Right lobe of liver (tissue), 6 donors: ENCODE measurements around the gene LEMD1. TPM values are rescaled to one million over a fixed set of nuclear protein-coding genes. Genes with fewer than 3 reads are reported as not detected.
"Not testable (repeated sequence)": the region's sequence is repeated elsewhere in the genome, so short reads cannot be mapped to it uniquely, and the experiment has no call there.

Experiments
- ATAC-seq, 4 donors: fragments of 200-7000 bp; cut with Tn5 transposase; one replicate each; pipeline ENCODE4 v1.9.1; 2020; ENCODE audit warnings: mild to moderate bottlenecking in 4 of 4, moderate library complexity in 4 of 4
- DNase-seq, 3 donors: peaks; one replicate each; pipeline ENCODE4 v3.0.0-alpha.2; 2020
- H3K27ac ChIP-seq, 3 donors: fragments of 200-600 bp; one replicate each; pipeline ENCODE4 v1.8.0; 2022
- H3K27me3 ChIP-seq, 2 donors: fragments of 200-600 bp; one replicate each; pipeline ENCODE4 v1.8.0; 2022
- H3K36me3 ChIP-seq, 4 donors: fragments of 200-600 bp; sonication (generic) in 1 of 4; one replicate each; pipeline versions ENCODE4 v1.5.1 to v1.8.0; 2017 to 2022; ENCODE audit warnings: control low read depth in 1 of 4
- H3K4me1 ChIP-seq, 4 donors: fragments of 200-600 bp; sonication (generic) in 1 of 4; one replicate each; pipeline versions ENCODE4 v1.5.1 to v1.8.0; 2017 to 2022; ENCODE audit warnings: control low read depth in 1 of 4
- H3K4me3 ChIP-seq, 3 donors: fragments of 200-600 bp; one replicate each; pipeline ENCODE4 v1.8.0; 2022
- H3K9me3 ChIP-seq, 4 donors: fragments of 200-600 bp; sonication (generic) in 1 of 4; one replicate each; pipeline versions ENCODE4 v1.5.1 to v1.8.0; 2017 to 2022; ENCODE audit warnings: control low read depth in 1 of 4
- POLR2A ChIP-seq: fragments of 450-650 bp; IDR thresholded peaks from one replicate; pipeline ENCODE4 v1.6.1; 2017; ENCODE audit warnings: antibody characterized with exemption, mild to moderate bottlenecking
- whole genome bisulfite sequencing: methylation state at CpG from one replicate; pipeline ENCODE4 v1.1.6; 2018; ENCODE audit warnings: low coverage, low lambda C conversion rate; ENCODE audit not compliant: insufficient coverage; ENCODE audit errors: missing lambda C conversion rate; 5-methylcytosine and 5-hydroxymethylcytosine counted together
- intact Hi-C, 2 donors: fragments of 100-400 bp; cut with DNase I; formaldehyde crosslinking; loops; one replicate each; pipeline versions ENCODE4 v1.11.2 to v1.14.1; 2022
- total RNA-seq, 6 experiments: library from RNA; depleted of rRNA in 2 of 6; stranded (reverse); fragments of >200 nt in 2 of 6; fragmentation: NEBNext Ultra II Directional in 3 of 6; extraction: Animal tissue kit (Norgen Biotek cat#: 25700) in 3 of 6; gene quantifications; one replicate each; pipeline versions ENCODE4 v1.1.0 to v1.2.4, GENCODE V29; 2016 to 2023
- TF ChIP-seq, protein P1 (sequence below), 4 donors: fragments of 200-600 bp in 3 of 4; fragments of 450-650 bp in 1 of 4; IDR thresholded peaks; one replicate each; pipeline versions ENCODE4 v1.5.1 to v1.8.0; 2016 to 2022; ENCODE audit warnings: antibody characterized with exemption in 4 of 4, mild to moderate bottlenecking in 2 of 4
- donor health status: DM: no; HTN: yes; CAD: no.
- donor health status: DM: no; HTN: no; CAD: no.
- donor health status: DM: no; HTN: no; CAD: no.
- donor health status: DM: no; HTN: yes; CAD: no.
- donor health status: DM: no; HTN: yes; CAD: no.

The LEMD1 gene
- total RNA-seq, 6 experiments from 2014 or later, result not detected

DNA sequence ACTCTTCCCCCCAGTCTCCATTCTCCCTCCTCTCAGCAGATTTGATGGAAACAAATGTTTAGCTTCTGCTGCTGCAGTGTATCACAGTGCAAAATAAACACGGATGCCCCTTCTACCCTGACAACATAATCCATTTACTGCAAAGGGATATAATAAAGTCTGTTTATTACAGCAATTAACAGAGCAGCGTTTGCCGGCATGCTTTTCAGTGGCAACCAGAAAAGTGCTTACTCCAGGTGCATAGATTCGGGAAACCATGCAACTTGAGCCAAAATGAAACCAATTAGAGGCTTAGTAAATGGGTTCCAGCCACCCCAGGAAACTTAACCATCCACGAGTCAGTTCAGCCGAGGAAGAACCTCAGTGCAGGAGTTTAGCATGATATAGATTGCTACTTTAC lies 12.9 kb upstream of the LEMD1 start:
- no peak overlapping the region for H3K27ac ChIP-seq
- H3K9me3 ChIP-seq, result no peaks in the 10 kb centered on the region
- H3K4me1 ChIP-seq, result peaks cover 0 to 8% (median 2%) of the 10 kb centered on the region in 4 donors
- no peaks in the 10 kb centered on the region for H3K36me3 ChIP-seq
- no peaks in the 10 kb centered on the region for H3K27me3 ChIP-seq
- no peak overlapping the region for H3K4me3 ChIP-seq
- WGBS, result 62% methylated on average over 5 of the region's 6 CpGs
- DNase-seq (no peak), ATAC-seq (no peak)
- intact Hi-C loops, result no loop called here
- TF ChIP-seq, protein P1, sequence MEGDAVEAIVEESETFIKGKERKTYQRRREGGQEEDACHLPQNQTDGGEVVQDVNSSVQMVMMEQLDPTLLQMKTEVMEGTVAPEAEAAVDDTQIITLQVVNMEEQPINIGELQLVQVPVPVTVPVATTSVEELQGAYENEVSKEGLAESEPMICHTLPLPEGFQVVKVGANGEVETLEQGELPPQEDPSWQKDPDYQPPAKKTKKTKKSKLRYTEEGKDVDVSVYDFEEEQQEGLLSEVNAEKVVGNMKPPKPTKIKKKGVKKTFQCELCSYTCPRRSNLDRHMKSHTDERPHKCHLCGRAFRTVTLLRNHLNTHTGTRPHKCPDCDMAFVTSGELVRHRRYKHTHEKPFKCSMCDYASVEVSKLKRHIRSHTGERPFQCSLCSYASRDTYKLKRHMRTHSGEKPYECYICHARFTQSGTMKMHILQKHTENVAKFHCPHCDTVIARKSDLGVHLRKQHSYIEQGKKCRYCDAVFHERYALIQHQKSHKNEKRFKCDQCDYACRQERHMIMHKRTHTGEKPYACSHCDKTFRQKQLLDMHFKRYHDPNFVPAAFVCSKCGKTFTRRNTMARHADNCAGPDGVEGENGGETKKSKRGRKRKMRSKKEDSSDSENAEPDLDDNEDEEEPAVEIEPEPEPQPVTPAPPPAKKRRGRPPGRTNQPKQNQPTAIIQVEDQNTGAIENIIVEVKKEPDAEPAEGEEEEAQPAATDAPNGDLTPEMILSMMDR (IDR thresholded peaks at IDR 0.05), result no peak
- TF ChIP-seq POLR2A, result no peak

DNA sequence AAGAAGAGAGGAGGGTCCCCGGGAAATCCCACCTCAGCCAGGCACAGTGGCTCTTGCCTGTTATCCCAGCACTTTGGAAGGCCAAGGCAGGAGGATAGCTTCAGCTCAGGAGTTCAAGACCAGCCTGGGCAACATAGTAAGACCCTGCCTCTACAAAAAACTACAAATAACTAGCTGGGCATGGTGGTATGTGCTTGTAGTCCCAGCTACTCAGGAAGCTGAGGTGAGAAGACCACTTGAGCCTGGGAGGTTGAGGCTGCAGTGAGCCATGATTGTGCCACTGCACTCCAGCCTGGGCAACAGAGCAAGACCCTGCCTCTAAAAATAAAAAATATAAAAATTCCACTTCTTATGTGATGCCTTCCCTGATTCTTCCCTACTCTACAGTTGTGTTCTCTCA lies 10.8 kb upstream of the LEMD1 start:
- intact Hi-C loops, ATAC-seq, H3K4me3 ChIP-seq, H3K36me3 ChIP-seq, H3K9me3 ChIP-seq, H3K27me3 ChIP-seq, H3K4me1 ChIP-seq, H3K27ac ChIP-seq: not testable (repeated sequence)
- 83% methylated on average over 1 of the region's 1 CpG for WGBS
- DNase-seq, result peak in 1 of 3 donors; percentile 16

DNA sequence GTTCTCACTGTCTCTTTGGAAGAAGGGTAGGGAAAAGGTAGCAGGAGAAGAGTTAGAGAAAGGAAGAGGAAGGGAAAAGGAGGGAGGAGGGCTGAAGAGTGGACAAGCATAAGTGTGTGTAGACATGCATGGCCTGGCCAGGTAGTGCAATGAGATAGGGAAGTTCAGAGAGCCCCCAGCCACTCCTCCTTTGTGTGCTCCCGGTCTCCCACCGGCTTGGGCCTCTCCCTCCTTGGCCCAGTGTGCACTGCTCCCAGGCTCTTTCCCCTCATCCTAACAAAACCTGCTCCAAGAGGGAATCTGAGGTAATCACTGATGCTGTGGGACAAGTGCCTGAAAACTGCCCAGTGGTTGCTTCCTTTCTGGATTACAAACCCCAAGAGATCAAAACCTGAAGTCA lies 10.3 kb upstream of the LEMD1 start:
- intact Hi-C loops, result no loop called here
- H3K36me3 ChIP-seq, result no peaks in the 10 kb centered on the region
- peaks cover 0 to 8% (median 2%) of the 10 kb centered on the region in 4 donors for H3K4me1 ChIP-seq
- H3K27me3 ChIP-seq, result no peaks in the 10 kb centered on the region
- no peak overlapping the region for H3K27ac ChIP-seq
- ATAC-seq (no peak), DNase-seq (no peak)
- TF ChIP-seq, protein P1 (IDR thresholded peaks at IDR 0.05), result no peak
- TF ChIP-seq POLR2A, result no peak
- WGBS, result no CpG with 5 or more reads among the region's 2 CpGs
- no peak overlapping the region for H3K4me3 ChIP-seq
- H3K9me3 ChIP-seq, result no peaks in the 10 kb centered on the region

DNA sequence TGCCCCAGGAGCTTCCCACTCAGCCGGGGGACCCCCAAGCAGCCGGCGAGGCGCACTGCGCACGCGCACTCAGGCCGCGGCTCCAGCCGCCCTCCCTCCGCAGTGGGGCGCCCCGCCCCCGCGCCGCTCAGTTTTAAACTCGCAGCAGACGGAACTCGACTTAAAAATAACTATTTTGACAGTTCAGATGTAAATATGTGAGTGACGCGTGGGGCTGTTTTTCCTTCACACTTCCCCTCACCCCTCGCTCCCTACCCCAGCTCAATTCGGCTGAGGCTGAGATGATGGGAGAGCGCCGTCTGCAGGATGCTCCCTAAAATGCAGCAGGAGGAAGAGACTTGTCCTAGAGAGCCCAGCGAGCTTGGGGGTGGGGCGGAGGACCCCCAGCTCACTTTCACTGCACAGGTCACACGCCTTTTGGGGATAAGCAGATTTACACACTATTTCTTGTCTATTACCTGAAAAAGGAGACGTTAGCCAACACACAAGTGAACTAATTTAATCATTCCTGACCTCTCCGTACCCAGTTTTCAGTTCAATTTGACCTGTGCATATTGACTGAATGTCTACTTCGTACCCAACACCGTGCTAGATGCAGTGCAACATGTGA lies 8.9 kb upstream of the LEMD1 start:
- H3K36me3 ChIP-seq, result no peaks in the 10 kb centered on the region
- ATAC-seq (peak; percentile 52 to 73 (median 68)), DNase-seq (peak in 1 of 3 donors; percentile 42)
- H3K4me1 ChIP-seq, result peaks cover 0 to 8% (median 2%) of the 10 kb centered on the region in 4 donors
- intact Hi-C loops, result no loop called here
- 6% methylated on average over 21 of the region's 32 CpGs for WGBS
- TF ChIP-seq, protein P1 (IDR thresholded peaks at IDR 0.05), result peak; percentile 30 to 73 (median 56)
- TF ChIP-seq POLR2A, result no peak
- H3K27me3 ChIP-seq, result no peaks in the 10 kb centered on the region
- no peaks in the 10 kb centered on the region for H3K9me3 ChIP-seq
- H3K27ac ChIP-seq, result no peak overlapping the region
- peak overlapping the region; percentile 21 to 48 (median 23) for H3K4me3 ChIP-seq

DNA sequence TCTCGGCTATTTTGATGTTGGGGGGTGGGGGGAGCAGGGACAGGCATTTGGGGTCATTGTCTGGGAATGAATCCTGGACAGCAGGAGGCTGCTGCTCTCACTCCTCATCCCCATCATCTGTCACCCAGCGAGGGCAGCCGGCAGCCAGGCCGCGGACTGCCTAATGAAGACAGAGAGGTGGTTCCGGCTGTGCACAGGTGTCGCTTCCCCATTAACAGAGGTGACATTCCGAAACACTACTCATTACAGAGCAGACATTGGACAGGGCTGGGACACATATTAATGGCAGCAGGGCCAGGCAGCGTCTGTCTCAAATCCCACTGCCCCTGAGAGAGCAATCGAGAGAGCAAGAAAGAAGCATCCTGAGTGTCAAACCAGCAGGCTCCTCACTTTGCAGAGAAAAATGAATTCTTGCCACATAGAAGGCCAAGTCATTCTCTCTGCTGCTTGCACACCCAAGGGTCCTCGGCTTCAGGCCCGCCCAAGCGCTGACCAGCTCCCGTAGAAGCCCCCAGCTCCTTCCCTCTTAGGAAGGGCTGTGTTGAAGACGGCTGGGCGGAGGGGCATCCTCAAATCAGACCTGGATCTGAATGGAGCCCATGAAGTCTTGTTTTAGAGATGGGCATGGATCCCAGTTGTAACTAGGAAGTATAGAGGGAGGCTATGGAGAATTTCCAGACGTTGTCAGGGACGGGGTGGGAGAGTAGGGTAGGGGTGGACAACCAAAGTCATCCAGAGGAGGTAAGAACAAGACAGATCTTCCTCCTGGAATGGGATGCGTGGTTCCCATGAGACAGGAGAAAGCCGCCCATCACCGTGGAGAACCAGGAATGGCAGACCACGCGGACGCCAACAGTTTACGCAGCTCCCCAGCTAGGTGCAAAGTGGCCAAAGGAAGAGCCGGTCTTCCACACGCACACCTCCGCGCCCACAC lies 8.2 kb upstream of the LEMD1 start:
- TF ChIP-seq POLR2A, result no peak
- TF ChIP-seq, protein P1 (IDR thresholded peaks at IDR 0.05), result no peak
- peak in 1 of 3 donors; percentile 29 for DNase-seq
- H3K4me3 ChIP-seq, result peak overlapping the region; percentile 21 to 48 (median 23)
- no peak for ATAC-seq
- H3K4me1 ChIP-seq, result peaks cover 0 to 8% (median 2%) of the 10 kb centered on the region in 4 donors
- 81% methylated on average over 16 of the region's 29 CpGs for WGBS
- H3K27ac ChIP-seq, result no peak overlapping the region
- intact Hi-C loops, result no loop called here
- no peaks in the 10 kb centered on the region for H3K36me3 ChIP-seq
- H3K27me3 ChIP-seq, result no peaks in the 10 kb centered on the region
- no peaks in the 10 kb centered on the region for H3K9me3 ChIP-seq
